ENCODE measurements around the gene REEP2. TPM values are rescaled to one million over a fixed set of nuclear protein-coding genes. Genes with fewer than 3 reads are reported as not detected.
A peak's percentile ranks its signal among the peaks of the same experiment; 100 is the strongest.

REEP2 gene
- total RNA-seq, 4 donors from 2014 or later = 0.77 to 14.1 (median 5.0) TPM

DNA sequence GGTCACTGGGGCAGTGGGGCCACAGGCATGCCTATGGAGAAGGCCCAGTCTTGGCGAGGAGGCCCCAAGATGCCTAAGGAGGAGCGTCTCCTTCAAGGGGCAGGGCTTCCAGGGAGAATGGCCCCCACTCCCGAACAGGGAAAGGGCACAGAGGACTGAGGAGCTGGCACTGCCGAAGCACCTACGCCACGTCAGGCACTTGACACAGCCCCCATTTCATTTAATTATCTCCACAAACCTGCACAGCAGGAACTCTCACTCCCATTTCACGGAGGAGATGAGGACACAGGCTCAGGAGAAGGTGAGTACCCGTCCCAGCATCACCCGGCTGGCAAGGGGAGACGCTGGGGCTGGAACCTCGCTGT lies 52.4 kb downstream of the REEP2 start:
- intact Hi-C loops (cut with DNase I; ENCODE audit: low total_unique reads) = no loop called here

DNA sequence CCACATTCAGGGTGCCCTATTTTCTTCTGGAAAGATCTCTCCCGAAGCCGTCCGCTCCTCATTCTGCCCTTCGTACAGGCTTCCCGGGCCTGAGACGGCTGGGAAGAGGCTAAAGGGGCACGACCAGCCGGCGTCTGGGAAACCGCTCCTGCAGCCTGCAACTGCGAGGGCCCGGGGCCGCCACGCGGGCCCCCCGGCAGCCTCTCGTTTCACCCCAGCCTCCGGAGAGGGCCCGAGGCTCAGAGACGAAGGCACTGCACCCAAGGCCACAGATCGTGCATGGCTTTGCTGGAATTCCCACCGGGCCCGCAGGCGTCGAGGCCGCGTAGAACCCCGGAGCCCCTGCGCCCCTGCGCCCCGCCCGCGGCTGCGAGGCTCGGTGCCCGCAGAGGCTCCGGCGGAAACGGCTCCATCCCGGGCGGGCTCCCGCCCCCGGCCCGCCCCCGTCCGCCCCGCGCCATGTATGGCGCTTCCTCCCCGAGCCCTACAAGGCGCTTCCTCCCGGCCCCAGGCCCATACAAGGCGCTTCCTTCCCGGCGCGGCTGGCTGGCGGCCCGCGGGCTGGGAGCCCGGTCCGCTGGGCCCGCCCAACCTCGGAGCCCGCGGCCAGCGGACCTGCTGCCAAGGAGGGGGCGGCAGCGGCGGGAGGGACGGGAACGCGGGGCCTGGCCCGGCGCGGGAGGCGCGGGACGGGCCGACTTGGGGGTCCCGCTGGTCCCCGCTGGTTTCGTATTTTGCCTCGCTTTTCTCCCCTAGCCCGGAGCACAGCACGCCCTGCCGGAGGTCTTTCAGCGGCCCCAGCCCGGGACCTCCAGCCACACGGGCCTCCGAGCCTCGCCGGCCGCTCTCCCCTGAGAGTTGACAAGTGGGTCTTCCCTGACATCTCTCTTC lies 53.1 kb downstream of the REEP2 start:
- peak overlapping the region; percentile 70 to 77 for H3K27ac ChIP-seq
- intact Hi-C loops (cut with DNase I; ENCODE audit: low total_unique reads) = no loop called here
- H3K4me1 ChIP-seq = peaks cover 0 to 5% of the 10 kb centered on the region in 2 donors
- DNase-seq = peak; percentile 90 to 93
- no peaks in the 10 kb centered on the region for H3K9me3 ChIP-seq
- H3K4me3 ChIP-seq = peak overlapping the region; percentile 41 to 61
- no peaks in the 10 kb centered on the region for H3K36me3 ChIP-seq
- no peaks in the 10 kb centered on the region for H3K27me3 ChIP-seq
- TF ChIP-seq, protein P1, sequence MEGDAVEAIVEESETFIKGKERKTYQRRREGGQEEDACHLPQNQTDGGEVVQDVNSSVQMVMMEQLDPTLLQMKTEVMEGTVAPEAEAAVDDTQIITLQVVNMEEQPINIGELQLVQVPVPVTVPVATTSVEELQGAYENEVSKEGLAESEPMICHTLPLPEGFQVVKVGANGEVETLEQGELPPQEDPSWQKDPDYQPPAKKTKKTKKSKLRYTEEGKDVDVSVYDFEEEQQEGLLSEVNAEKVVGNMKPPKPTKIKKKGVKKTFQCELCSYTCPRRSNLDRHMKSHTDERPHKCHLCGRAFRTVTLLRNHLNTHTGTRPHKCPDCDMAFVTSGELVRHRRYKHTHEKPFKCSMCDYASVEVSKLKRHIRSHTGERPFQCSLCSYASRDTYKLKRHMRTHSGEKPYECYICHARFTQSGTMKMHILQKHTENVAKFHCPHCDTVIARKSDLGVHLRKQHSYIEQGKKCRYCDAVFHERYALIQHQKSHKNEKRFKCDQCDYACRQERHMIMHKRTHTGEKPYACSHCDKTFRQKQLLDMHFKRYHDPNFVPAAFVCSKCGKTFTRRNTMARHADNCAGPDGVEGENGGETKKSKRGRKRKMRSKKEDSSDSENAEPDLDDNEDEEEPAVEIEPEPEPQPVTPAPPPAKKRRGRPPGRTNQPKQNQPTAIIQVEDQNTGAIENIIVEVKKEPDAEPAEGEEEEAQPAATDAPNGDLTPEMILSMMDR (IDR thresholded peaks at IDR 0.05) = peak in 2 of 4 experiments; percentile 9 to 19
- peak in 1 of 2 donors; percentile 56 for TF ChIP-seq POLR2A (IDR thresholded peaks at IDR 0.05)

More for the DNA sequence above, 52.4 kb downstream of the REEP2 start:
- no peaks in the 10 kb centered on the region for H3K36me3 ChIP-seq
- H3K27me3 ChIP-seq = no peaks in the 10 kb centered on the region
- H3K9me3 ChIP-seq = no peaks in the 10 kb centered on the region
- H3K27ac ChIP-seq = peak overlapping the region in 1 of 2 donors; percentile 36
- TF ChIP-seq, protein P1 (IDR thresholded peaks at IDR 0.05) = no peak
- no peak for TF ChIP-seq POLR2A (IDR thresholded peaks at IDR 0.05)
- H3K4me3 ChIP-seq = peak overlapping the region; percentile 37 to 61
- peaks cover 0 to 5% of the 10 kb centered on the region in 2 donors for H3K4me1 ChIP-seq
- peak in 1 of 2 donors; percentile 24 for DNase-seq

DNA sequence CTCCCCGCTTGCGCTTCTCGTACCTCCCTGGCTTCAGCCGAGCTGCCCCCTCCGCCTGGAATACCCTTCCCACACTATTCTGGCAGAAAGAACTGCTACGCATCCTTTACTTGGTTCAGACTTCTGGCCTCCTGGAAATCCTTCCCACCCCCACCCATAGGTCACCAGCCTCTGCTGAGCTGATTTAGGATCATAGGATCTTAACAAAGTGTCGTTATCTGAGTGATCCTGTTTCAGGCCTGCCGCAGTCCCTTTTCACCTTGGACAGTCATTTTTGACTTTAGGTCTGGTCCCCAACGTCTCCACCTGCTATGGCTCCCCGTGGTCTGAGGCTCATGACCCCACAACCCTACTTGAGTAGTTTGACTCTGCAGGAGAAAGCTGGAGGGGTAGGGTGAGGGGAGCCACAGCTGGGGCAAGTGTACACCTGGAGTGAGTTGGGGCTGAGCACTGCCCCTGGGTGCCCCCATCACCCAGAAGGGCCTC lies 53.7 kb downstream of the REEP2 start:
- Histone ChIP-seq H3K4me3 (peak overlapping the region; percentile 41 to 61), H3K36me3 (no peaks in the 10 kb centered on the region), H3K4me1 (peaks cover 0 to 5% of the 10 kb centered on the region in 2 donors), H3K27me3 (no peaks in the 10 kb centered on the region), H3K9me3 (no peaks in the 10 kb centered on the region), H3K27ac (peak overlapping the region; percentile 70 to 77)
- intact Hi-C loops (cut with DNase I; ENCODE audit: low total_unique reads) = no loop called here
- TF ChIP-seq, protein P1 (IDR thresholded peaks at IDR 0.05) = no peak
- no peak for TF ChIP-seq POLR2A (IDR thresholded peaks at IDR 0.05)
- no peak for DNase-seq

DNA sequence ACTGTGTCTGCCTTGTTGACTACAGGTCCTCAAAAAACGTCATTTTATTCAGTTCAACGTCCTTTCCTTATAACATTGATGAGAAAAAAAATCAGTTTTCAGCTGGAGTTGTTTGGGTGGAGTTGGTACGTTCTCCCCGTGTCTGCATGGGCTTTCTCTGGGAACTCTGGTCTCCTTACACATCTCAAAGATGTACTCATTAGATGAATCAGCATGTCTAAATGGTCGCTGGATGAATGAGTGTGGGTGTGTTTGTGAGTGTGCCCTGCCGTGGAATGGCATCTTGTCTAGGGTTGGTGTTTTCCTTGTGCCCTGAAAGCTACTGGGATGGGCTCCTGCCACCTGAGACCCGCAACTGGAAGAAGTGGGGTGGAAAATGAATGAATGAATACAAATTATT lies 56.5 kb downstream of the REEP2 start:
- DNase-seq = no peak
- H3K27me3 ChIP-seq = no peaks in the 10 kb centered on the region
- intact Hi-C loops (cut with DNase I; ENCODE audit: low total_unique reads) = no loop called here

More for the DNA sequence above, 56.5 kb downstream of the REEP2 start:
- no peaks in the 10 kb centered on the region for H3K36me3 ChIP-seq
- no peak overlapping the region for H3K27ac ChIP-seq
- no peaks in the 10 kb centered on the region for H3K9me3 ChIP-seq
- H3K4me1 ChIP-seq = peaks cover 0 to 5% of the 10 kb centered on the region in 2 donors
- no peak overlapping the region for H3K4me3 ChIP-seq
- TF ChIP-seq, protein P1 (IDR thresholded peaks at IDR 0.05) = no peak
- TF ChIP-seq POLR2A (IDR thresholded peaks at IDR 0.05) = no peak

Small RNA genes within 50 kb of the gene (small RNA-seq; reads per million reads assigned to genes)
- gene AC113403.1 = not detected

Other genes starting within 250 kb of the REEP2 start
- gene CDC23, start 225.7 kb upstream of the REEP2 start, total RNA-seq = 10 to 100 TPM in 3 of 4 donors, 1 to 10 TPM in 1; 7.1 to 58.1 (median 16.0) TPM
- 1 to 10 TPM in 1 of 4 donors, under 1 TPM in 1, not detected in 2; 0.30 to 1.2 TPM for gene GFRA3, start 164.4 kb upstream of the REEP2 start, total RNA-seq
- 1 to 10 TPM in 1 of 4 donors, not detected in 3; 4.6 TPM for gene CDC25C, start 107.3 kb upstream of the REEP2 start, total RNA-seq
- gene FAM53C, start 100.8 kb upstream of the REEP2 start, total RNA-seq = 10 to 100 TPM; 20.0 to 54.4 (median 26.4) TPM
- 10 to 100 TPM; 21.8 to 96.4 (median 51.5) TPM for gene KDM3B, start 86.4 kb upstream of the REEP2 start, total RNA-seq
- gene EGR1, start 26.4 kb downstream of the REEP2 start, total RNA-seq = 100 to 1,000 TPM in 1 of 4 donors, 10 to 100 TPM in 1, 1 to 10 TPM in 2; 2.6 to 123 (median 35.2) TPM
- 100 to 1,000 TPM in 2 of 4 donors, 10 to 100 TPM in 2; 40.9 to 129 (median 87.8) TPM for gene ETF1, start 104.2 kb downstream of the REEP2 start, total RNA-seq
- 100 to 1,000 TPM; 128 to 254 (median 154) TPM for gene HSPA9, start 136.3 kb downstream of the REEP2 start, total RNA-seq

Data from uterus (tissue), 4 donors.